Thyroid gland (tissue), 4 donors: ENCODE data around the gene MRPL48.

Experiments used
- POLR2A ChIP-seq, 2 donors: fragments of 450-650 bp; IDR thresholded peaks; one replicate each; pipeline ENCODE4 v1.6.1; 2017; ENCODE audit warnings: antibody characterized with exemption in 2 of 2, mild to moderate bottlenecking in 2 of 2, moderate library complexity in 1 of 2
- TF ChIP-seq, protein P1 (sequence below), 6 experiments: fragments of 200-600 bp in 3 of 6; fragments of 450-650 bp in 3 of 6; sonication (generic) in 3 of 6; IDR thresholded peaks; one replicate each; pipeline ENCODE4 v1.5.1; 2016 to 2019; ENCODE audit warnings: antibody characterized with exemption in 6 of 6, mild to moderate bottlenecking in 2 of 6, inconsistent platforms in 1 of 6, moderate library complexity in 1 of 6

DNA sequence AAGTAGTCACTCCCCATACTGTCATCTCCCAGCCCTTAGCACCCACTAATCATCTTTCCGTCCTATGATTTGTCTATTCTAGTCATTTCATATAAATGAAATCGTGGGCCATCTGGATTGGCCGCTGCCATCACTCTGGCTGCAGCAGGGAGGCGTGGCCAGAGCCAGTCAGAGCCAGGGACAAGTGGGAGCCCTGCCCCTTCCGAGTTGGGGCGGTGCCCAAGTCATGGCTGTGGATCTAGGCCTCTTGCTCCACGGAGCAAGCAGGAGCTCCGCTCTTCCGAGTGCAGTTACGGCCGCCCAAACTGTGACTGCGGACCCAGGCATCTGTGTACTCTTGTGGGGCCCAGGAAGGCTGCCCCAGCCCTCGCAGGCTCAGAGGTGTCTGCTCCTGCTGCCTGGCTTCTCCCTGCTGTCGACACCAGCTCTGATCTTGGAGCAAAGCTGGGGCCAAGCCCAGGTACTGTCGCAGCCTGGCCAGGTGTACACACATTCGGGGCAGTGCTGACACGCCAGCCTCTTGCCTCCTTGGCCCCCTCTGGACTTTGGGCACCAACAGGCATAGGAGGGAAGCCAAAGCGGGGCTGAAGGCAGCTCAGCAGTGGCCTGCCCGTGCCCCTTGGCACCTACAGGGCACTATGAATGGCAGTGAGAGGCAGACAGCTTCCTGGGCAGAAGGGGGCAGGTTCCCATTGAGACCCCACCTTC is 8.4 kb downstream of the MRPL48 start:
- TF ChIP-seq, protein P1, sequence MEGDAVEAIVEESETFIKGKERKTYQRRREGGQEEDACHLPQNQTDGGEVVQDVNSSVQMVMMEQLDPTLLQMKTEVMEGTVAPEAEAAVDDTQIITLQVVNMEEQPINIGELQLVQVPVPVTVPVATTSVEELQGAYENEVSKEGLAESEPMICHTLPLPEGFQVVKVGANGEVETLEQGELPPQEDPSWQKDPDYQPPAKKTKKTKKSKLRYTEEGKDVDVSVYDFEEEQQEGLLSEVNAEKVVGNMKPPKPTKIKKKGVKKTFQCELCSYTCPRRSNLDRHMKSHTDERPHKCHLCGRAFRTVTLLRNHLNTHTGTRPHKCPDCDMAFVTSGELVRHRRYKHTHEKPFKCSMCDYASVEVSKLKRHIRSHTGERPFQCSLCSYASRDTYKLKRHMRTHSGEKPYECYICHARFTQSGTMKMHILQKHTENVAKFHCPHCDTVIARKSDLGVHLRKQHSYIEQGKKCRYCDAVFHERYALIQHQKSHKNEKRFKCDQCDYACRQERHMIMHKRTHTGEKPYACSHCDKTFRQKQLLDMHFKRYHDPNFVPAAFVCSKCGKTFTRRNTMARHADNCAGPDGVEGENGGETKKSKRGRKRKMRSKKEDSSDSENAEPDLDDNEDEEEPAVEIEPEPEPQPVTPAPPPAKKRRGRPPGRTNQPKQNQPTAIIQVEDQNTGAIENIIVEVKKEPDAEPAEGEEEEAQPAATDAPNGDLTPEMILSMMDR (IDR thresholded peaks at IDR 0.05), result no peak
- no peak for TF ChIP-seq POLR2A (IDR thresholded peaks at IDR 0.05)
